PFSK-1 (cell line): Measurements from ENCODE around the gene CCR3.

Source experiments
- FOXP2 ChIP-seq: optimal IDR thresholded peaks from 2 replicates; pipeline ENCODE3; 2011; ENCODE audit warnings: borderline replicate concordance, control low read depth, inconsistent platforms; ENCODE audit not compliant: insufficient read depth; ENCODE audit errors: extremely low read length, extremely low read depth
- POLR2AphosphoS5 ChIP-seq: IDR thresholded peaks from 2 replicates; pipeline ENCODE4 v1.6.1; 2012; ENCODE audit warnings: low read depth, mild to moderate bottlenecking, control low read depth, low read length, moderate library complexity
- REST ChIP-seq, 2 experiments: IDR thresholded peaks; 2 replicates each; pipeline versions ENCODE4 v1.6.1 to v1.8.0; 2011 to 2012; ENCODE audit warnings: low read depth in 2 of 2, low read length in 2 of 2, control low read depth in 1 of 2, inconsistent platforms in 1 of 2, mild to moderate bottlenecking in 1 of 2, moderate library complexity in 1 of 2; ENCODE audit not compliant: insufficient read depth in 1 of 2
- SIN3A ChIP-seq: IDR thresholded peaks from 2 replicates; pipeline ENCODE4 v1.6.1; 2012; ENCODE audit warnings: mild to moderate bottlenecking, low read length, moderate library complexity, borderline replicate concordance; ENCODE audit not compliant: insufficient read depth
- TAF1 ChIP-seq: IDR thresholded peaks from 2 replicates; pipeline ENCODE4 v1.6.1; 2012; ENCODE audit warnings: low read length, control low read depth, borderline replicate concordance; ENCODE audit not compliant: insufficient read depth

The CCR3 gene

GRCh38 chr3:46258525-46258924, 16.3 kb downstream of the CCR3 start:
- no peak for TF ChIP-seq FOXP2
- TF ChIP-seq TAF1: no peak
- TF ChIP-seq POLR2AphosphoS5: no peak
- TF ChIP-seq SIN3A: no peak
- no peak for TF ChIP-seq REST (IDR thresholded peaks at IDR 0.05; ENCODE audit: insufficient read depth in 1 of 2, low read depth in 2 of 2, low read length in 2 of 2)

GRCh38 chr3:46261926-46262594, 19.8 kb downstream of the CCR3 start:
- TF ChIP-seq POLR2AphosphoS5: no peak
- TF ChIP-seq REST (IDR thresholded peaks at IDR 0.05; ENCODE audit: insufficient read depth in 1 of 2, low read depth in 2 of 2, low read length in 2 of 2): no peak
- TF ChIP-seq FOXP2: no peak
- no peak for TF ChIP-seq TAF1
- TF ChIP-seq SIN3A: no peak

GRCh38 chr3:46264002-46264401, 21.7 kb downstream of the CCR3 start:
- TF ChIP-seq POLR2AphosphoS5: no peak
- no peak for TF ChIP-seq TAF1
- no peak for TF ChIP-seq SIN3A
- no peak for TF ChIP-seq REST (IDR thresholded peaks at IDR 0.05; ENCODE audit: insufficient read depth in 1 of 2, low read depth in 2 of 2, low read length in 2 of 2)
- no peak for TF ChIP-seq FOXP2

GRCh38 chr3:46266598-46266997, 24.3 kb downstream of the CCR3 start:
- no peak for TF ChIP-seq TAF1
- TF ChIP-seq REST (IDR thresholded peaks at IDR 0.05; ENCODE audit: insufficient read depth in 1 of 2, low read depth in 2 of 2, low read length in 2 of 2): no peak
- no peak for TF ChIP-seq FOXP2
- TF ChIP-seq POLR2AphosphoS5: no peak
- TF ChIP-seq SIN3A: no peak

- no peak for TF ChIP-seq POLR2AphosphoS5
- TF ChIP-seq FOXP2: no peak
- TF ChIP-seq REST (IDR thresholded peaks at IDR 0.05; ENCODE audit: insufficient read depth in 1 of 2, low read depth in 2 of 2, low read length in 2 of 2): no peak
- no peak for TF ChIP-seq TAF1
- no peak for TF ChIP-seq SIN3A
Measured at GRCh38 chr3:46269556-46269955, 27.3 kb downstream of the CCR3 start.
